IPS DF 4.7 (cell line): Measurements from ENCODE around the gene TLX3.
"Not testable (repeated sequence)": the region's sequence is repeated elsewhere in the genome, so short reads cannot be mapped to it uniquely, and the experiment has no call there.

Experiments
- DNase-seq: peaks from one replicate; pipeline ENCODE4 v3.0.0-alpha.2; 2013; ENCODE audit warnings: low spot score; ENCODE audit errors: extremely low read depth

The TLX3 gene

DNA sequence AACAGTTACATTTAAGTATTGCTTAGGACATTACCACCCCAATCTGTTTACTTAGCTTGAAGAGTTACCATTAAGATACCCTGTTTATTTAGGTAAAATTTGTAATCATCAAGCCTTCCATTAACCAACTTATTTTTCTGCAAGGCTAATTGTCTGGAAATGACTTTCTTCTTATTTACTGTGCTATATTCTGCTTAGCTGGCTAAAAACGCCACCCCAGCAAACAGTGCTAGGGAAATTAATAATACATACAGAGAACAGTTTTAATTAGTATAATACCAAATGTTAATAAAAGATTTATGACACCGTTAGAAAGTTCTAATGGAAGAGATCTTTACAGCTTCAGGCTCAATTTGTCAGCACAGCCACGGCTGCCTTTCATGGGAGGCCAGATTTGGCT is 14.0 kb downstream of the TLX3 start:
- DNase-seq = no peak

DNA sequence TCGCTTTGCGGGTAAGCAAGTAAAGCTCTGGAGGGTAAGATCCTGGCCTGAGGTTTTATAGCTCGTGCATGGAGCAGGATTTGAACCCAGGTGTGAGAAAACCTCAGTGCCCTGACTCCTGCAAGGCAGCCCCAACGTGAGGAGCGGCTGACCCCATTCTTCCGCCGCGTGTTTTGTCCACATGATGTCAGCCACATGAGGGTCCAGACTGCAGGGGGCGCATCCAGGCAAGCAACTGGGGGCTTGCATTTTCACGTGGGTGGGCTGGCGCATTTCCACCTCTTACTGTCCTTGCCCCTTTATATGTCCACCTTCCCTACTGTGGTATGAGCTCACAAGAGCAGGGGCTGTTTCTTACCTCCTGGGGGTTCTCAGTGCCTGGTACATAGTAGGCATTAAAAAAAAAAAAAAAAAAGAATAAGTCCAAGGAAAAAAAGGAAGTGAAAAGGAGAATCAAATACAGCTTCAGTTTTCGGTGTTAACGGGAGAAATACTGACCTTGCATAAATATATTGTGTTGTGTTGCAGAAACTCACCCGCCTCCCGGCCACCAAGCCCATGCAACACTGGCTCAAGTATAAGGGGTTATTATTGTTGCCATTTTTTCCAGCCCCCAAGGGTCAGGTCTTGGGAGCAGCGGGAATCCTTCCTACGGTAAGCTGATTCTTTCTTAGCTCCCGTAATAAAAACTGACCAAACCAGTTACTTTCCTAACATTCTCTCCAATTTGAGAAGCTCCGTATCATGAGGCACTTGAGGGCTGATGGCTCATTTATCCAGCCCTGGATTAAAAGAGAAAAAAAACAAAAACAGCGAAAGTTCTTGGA is 15.0 kb downstream of the TLX3 start:
- DNase-seq = no peak

DNA sequence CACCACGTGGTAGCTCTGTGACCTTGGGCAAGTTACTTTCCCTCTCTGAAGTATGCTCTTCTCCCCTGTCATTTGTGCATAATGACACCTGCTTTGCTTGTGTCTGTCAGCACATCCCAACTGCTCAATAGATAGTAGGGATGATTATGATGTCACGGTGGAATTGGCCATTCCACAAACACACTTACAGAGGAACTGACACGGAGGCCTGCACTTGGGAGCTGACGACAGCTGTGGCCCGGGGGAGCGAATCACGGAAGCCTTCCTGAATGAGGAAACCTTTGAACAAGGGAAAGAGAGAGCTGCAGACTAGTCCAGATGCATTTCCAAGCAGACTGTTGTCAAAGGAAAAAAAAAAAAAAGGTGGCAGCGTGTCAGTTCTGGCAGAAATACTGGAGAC is 21.0 kb downstream of the TLX3 start:
- DNase-seq = no peak

DNA sequence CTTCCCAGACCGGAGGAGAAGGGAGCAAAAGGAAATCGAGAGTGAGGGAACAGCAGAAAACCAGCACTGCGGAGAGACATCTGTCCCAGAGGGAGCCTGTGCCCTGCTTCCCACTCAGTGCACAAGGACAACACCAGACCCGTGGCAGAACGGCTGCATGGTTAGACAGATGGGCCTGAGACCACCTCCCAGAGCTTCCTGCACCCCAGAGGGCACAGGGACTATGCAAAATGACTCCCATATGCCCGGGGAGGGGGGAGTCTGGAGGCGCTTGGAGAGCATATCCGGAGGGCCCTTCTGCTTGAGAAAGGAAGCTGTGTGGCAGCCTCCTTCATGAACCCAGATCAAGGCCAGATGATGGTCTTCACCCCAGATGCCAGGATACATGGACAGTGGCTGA is 26.6 kb downstream of the TLX3 start:
- DNase-seq = no peak

DNA sequence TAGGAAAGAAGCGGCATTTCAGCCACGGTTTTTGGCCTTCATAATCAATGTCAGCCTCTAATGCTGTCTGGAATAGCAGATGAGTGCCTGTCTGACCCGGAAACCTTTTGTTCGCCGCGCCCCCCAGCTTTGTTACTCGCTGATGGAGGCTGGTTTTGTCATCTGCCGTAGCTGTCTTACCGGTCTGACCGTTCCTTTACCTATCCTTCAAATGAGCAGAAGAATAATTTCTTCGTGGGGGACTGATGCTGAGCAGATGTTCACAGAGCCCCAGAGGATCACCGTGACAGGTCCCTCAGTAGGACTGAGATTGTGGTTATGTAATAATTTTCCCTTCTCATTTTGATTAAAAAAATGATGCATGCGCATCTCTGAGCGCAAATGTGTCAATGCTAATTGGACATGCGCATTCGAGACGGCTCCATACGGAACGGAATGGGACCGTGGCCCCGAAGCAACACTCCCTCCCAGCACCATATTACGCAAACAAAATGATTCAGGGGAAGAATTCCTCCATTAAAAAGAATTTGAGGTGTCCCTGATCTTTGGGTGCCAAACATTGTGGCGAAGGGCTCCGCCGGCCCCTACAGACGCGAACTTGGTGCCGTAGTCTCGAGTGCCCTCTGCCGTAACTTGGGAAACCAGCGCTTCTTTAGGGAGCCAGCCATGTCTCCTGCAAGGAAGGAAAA is 27.6 kb downstream of the TLX3 start:
- no peak for DNase-seq

DNA sequence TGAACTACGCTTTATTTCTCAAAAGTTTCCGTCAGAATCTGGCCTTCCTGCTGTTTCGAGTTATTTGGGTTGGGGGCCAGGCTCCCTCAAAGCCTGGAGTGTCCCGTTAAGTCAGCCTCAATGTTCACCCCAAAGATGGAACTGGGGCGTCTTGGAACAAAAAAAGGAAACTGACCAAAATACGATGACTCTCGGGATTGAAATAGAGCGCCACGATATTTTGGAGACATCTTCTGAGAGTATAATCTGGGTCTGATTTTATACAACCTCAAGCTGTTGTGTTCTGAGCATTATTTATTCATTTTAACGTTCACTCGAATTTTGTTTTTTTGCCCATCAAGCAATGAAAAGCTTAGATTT is 28.1 kb downstream of the TLX3 start:
- DNase-seq = no peak

DNA sequence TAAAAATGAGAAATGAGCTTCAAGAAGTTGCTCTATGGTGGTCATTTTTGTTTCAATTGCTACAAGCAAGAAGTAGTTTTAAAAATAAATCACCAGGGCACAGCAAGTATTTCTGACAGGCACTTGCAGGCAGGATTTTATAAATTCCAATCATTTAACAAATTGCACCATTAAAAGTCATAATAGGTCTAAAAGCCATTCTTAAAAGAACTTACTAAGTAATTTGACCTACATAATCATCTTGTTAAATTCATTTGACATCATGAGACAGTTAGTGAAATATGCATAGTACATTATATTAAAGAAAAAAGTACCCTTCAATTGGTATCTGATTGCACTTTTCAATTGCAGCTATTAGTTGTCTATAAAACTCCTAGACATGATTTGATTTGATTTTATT is 31.0 kb downstream of the TLX3 start:
- no peak for DNase-seq

DNA sequence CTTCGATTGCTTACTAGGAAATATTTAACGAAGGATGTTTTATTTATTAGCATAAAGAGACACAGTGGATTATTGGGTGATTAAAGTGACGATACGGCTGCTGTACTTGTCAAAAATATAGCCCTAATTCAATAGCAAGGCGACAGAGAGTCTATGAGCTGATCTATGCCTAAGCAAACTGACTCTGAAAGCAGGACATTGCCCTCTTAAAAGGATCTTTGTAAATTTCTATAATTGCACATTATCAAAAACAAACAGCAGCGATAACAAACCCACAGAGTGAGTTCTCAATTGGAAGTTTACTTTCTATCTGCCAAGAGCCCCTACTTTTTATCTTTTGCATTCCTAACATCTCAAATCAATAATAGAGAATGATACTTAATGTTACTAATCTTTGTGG is 31.4 kb downstream of the TLX3 start:
- no peak for DNase-seq

DNA sequence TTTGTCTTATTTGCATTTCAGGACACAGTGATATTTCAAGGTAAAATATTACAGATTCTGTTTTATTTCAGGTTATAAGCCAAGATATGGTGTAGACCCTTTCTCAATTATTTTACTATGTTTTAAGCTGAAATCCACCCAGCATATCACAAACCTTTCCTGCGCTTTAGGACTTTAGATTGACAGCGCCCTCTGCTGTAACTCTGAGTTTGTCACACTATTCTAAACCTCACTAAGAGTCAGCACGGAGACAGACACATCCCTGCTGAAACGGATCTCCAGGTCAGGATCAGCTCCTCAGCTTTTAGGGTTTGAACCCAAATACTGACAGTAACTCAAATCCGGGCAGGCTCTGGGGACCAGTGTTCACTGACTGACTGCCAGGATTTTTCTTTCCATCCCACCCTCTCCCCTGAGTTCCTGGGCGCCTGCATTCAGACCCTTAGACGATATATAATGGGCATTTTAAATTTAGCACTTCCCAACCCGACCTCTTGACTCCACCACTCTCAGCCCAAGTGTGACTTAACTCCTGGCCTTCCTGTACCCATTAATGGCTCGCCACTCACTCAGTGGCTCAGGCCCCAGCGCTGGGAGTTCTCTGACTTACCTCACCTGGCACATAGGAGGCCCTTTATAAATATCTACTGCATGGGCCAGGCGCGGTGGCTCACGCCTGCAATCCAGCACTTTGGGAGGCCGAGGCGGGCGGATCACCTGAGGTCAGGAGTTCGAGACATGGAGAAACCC is 33.5 kb downstream of the TLX3 start:
- no peak for DNase-seq

DNA sequence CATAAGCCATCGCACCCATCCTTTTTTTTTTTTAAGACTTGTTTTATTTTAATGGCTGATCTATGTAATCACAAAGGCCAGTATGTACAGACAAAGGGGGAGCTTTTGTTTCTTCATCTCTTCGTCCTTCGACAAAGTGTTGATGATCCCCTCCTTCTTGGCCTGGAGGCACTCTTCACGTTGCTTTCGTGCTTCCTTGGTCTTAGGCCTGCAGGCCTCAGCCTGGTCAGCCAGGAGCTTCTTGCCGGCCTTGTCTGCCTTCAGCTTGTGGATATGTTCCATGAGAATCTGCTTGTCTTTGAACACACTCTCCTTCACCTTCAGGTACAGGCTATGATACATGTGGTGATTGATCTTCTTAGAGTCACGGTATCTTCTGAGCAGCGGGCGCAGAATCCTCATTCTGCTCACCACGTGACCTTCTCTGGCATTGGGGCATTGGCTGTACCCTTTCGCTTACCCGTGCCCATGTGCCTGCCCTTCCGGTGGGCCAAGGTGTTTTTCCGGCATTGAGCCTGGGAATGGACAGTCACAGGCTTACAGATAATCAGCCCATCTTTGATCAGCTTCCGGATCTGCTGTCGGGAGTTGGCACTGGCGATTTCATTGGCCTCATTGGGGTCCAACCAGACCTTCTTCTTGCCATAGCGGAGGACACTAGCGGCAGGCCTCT is 36.0 kb downstream of the TLX3 start:
- DNase-seq = no peak

DNA sequence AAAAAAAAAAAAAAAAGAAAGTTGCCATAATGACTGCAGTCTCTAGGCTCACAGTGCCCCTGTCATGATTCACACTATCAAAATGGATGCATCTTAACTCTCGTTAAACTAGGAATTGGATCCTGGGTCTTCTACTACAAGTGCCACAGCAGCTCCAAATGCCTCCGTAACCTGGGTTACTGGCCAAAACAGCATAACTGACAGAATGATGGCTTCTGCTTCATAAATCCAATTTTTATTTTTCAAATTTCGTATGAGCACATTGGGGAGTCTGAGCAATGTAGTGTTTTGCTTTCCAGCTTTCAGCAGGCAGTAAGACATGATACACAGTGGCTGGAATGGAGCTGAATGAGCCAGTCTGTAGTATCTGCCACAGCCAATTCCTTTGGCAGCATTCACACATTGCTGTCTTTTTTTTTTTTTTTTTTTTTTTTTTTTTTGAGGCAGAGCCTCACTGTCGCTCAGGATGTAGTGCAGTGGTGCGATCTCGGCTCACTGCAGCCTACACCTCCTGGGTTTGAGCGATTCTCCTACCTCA is 42.6 kb downstream of the TLX3 start:
- DNase-seq = no peak

DNA sequence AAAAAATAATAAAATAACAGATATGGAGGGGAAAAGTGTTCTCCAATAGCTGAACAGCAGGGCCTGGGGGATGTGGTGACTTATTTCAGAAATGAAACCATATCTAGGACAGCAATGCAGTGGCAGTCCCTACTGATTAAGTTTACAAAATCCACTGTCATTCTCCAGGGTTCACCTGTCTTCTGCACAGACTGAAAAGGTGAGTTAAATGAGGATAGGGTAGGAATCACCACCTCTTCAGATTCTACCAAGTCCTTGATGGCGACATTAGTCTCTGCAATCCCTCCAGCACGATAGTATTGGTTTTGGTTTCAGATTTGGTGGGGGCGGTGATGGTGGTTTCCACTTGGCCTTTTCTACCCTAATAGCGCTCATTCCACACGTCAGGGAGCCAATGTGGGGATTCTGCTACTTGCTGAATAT is 46.3 kb downstream of the TLX3 start:
- no peak for DNase-seq

DNA sequence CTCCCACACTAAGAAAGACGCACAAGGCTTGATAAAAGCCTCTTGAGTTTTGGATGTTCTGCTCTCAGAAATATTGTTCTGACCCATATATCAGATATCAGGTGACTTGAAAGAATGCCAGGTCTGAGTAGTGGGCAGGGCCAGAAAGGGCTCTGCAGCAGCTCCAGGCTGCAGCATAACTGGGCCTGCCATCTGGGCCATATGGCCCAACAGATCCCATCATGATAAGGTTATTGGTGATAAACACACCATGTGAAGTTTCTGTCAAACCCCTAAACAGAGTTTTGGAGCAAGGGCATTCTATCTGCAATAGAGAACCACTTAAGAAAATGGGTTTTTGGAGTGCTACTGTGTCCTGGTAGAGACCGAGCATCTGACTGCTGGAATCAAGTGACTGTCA is 48.8 kb downstream of the TLX3 start:
- DNase-seq = no peak

DNA sequence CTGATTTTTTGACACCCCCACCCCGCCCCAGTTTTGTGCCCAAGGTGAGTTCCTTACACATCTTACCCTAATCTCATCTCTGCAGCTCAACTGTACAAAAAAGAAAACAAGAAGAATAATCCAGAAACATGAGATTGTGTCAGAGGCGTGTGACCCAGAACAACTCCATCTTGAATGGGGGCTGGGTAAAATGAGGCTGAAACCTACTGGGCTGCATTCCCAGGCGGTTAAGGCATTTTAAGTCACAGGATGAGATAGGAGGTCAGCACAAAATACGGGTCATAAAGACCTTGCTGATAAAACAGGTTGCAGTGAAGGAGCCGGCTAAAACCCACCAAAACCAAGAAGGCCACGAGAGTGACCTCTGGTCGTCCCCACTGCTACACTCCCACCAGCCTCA is 52.1 kb downstream of the TLX3 start:
- not testable (repeated sequence) for DNase-seq
